ENCODE measurements around the gene NAA25.
"Not testable (repeated sequence)": the region's sequence is repeated elsewhere in the genome, so short reads cannot be mapped to it uniquely, and the experiment has no call there.

DNA sequence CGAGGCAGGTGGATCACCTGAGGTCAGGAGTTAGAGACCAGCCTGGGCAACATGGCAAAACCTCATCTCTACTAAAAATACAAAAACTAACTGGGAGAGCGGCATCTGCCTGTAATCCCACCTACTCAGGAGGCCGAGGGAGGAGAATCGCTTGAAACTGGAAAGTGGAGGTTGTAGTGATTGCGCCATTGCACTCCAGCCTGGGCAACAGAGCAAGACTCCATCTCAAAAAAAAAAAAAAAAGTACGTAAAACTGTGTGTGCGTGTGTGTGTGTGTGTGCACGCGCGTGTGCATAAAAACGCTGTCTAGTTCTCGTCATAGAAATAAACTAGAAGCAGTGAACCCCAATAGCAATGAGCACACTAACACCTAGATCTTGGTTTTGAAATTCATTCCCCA lies 72.0 kb downstream of the NAA25 start:
- not testable (repeated sequence) for TF ChIP-seq FOS (IDR thresholded peaks at IDR 0.05; ENCODE audit: low read depth, low read length); POLR2A (IDR thresholded peaks at IDR 0.05; ENCODE audit: low read depth, low read length); MXI1 (IDR thresholded peaks at IDR 0.05; ENCODE audit: borderline replicate concordance, low read depth, low read length); RAD21 (IDR thresholded peaks at IDR 0.05; ENCODE audit: low read length); CEBPB (IDR thresholded peaks at IDR 0.05; ENCODE audit: low read depth, low read length)
- TF ChIP-seq, protein P1, sequence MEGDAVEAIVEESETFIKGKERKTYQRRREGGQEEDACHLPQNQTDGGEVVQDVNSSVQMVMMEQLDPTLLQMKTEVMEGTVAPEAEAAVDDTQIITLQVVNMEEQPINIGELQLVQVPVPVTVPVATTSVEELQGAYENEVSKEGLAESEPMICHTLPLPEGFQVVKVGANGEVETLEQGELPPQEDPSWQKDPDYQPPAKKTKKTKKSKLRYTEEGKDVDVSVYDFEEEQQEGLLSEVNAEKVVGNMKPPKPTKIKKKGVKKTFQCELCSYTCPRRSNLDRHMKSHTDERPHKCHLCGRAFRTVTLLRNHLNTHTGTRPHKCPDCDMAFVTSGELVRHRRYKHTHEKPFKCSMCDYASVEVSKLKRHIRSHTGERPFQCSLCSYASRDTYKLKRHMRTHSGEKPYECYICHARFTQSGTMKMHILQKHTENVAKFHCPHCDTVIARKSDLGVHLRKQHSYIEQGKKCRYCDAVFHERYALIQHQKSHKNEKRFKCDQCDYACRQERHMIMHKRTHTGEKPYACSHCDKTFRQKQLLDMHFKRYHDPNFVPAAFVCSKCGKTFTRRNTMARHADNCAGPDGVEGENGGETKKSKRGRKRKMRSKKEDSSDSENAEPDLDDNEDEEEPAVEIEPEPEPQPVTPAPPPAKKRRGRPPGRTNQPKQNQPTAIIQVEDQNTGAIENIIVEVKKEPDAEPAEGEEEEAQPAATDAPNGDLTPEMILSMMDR (conservative IDR thresholded peaks at IDR 0.05; ENCODE audit: low read depth, low read length) = not testable (repeated sequence)
- TF ChIP-seq, protein P2, sequence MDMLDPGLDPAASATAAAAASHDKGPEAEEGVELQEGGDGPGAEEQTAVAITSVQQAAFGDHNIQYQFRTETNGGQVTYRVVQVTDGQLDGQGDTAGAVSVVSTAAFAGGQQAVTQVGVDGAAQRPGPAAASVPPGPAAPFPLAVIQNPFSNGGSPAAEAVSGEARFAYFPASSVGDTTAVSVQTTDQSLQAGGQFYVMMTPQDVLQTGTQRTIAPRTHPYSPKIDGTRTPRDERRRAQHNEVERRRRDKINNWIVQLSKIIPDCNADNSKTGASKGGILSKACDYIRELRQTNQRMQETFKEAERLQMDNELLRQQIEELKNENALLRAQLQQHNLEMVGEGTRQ (IDR thresholded peaks at IDR 0.05; ENCODE audit: low read depth, low read length) = not testable (repeated sequence)

All from IMR-90 (cell line).